Endothelial cell of umbilical vein (primary cell): Measurements from ENCODE around the gene TRMT44. TPM values are rescaled to one million over a fixed set of nuclear protein-coding genes. Genes with fewer than 3 reads are reported as not detected.

Experiments
- BruUV-seq: library from RNA; stranded (reverse); fragments of 400-500 nt; replicated peaks from 2 replicates; lab custom pipeline; 2021; lab: Mats Ljungman, UMichigan
- CTCF ChIA-PET: fragments of 300-600, 350-600 bp; sonication (Branson Sonifier 250); formaldehyde crosslinking; loops from one replicate; lab custom pipeline; 2021; ENCODE audit warnings: antibody characterized with exemption, inconsistent platforms; lab: Charles Lee
- POLR2A ChIA-PET: fragments of 300-600, 350-600 bp; sonication (Branson Sonifier 250); formaldehyde crosslinking; loops from one replicate; lab custom pipeline; 2021; ENCODE audit warnings: antibody characterized with exemption, inconsistent platforms; lab: Charles Lee
- DNase-seq: peaks from one replicate; pipeline ENCODE4 v3.0.0-alpha.2; 2011; ENCODE audit warnings: low read depth, low spot score
- FAIRE-seq: peaks from 2 replicates; lab custom pipeline; 2011; peaks lifted over from hg19 to GRCh38; lab: Jason Lieb, UNC
- H2AFZ ChIP-seq: 2 replicates; pipeline ENCODE4 v1.6.0; 2012; ENCODE audit warnings: low read depth, low read length, control low read depth, inconsistent platforms
- H3K27ac ChIP-seq: 2 replicates; pipeline ENCODE4 v1.5.1; 2011; ENCODE audit warnings: low read depth, mild to moderate bottlenecking, control low read depth, low read length, moderate library complexity; ENCODE audit not compliant: insufficient read depth
- H3K27me3 ChIP-seq, 2 experiments: 2 replicates each; pipeline versions ENCODE4 v1.6.0 to v1.6.1; 2011; ENCODE audit warnings: low read length in 2 of 2, mixed read lengths in 1 of 2; ENCODE audit not compliant: control insufficient read depth in 2 of 2, insufficient read depth in 2 of 2
- H3K36me3 ChIP-seq, 2 experiments: 2 replicates in 1 of 2; 3 replicates in 1 of 2; pipeline ENCODE4 v1.5.1; 2011; ENCODE audit warnings: low read length in 2 of 2, mild to moderate bottlenecking in 1 of 2, moderate library complexity in 1 of 2; ENCODE audit not compliant: control insufficient read depth in 2 of 2, insufficient read depth in 2 of 2; ENCODE audit errors: extremely low read depth in 1 of 2
- H3K4me1 ChIP-seq: 3 replicates; pipeline ENCODE4 v1.5.1; 2011; ENCODE audit warnings: mild to moderate bottlenecking, low read length; ENCODE audit not compliant: control insufficient read depth, insufficient read depth; ENCODE audit errors: extremely low read depth
- H3K4me2 ChIP-seq: 2 replicates; pipeline ENCODE4 v1.6.1; 2011; ENCODE audit warnings: low read length, control low read depth, mixed read lengths; ENCODE audit not compliant: insufficient read depth
- H3K4me3 ChIP-seq, 3 experiments: fragments of 200-600 bp in 1 of 3; sonication (generic), shearing (Covaris generic) in 1 of 3; replicated peaks in 1 of 3; 2 replicates each; pipeline ENCODE4 v1.5.1; 2011 to 2016; ENCODE audit warnings: control low read depth in 3 of 3, low read length in 3 of 3, mild to moderate bottlenecking in 2 of 3, inconsistent platforms in 1 of 3, low read depth in 1 of 3, moderate library complexity in 1 of 3; ENCODE audit not compliant: insufficient read depth in 1 of 3
- H3K79me2 ChIP-seq: 2 replicates; pipeline ENCODE4 v1.6.0; 2012; ENCODE audit warnings: low read length, inconsistent platforms; ENCODE audit not compliant: control insufficient read depth, insufficient read depth
- H3K9ac ChIP-seq: replicated peaks from 2 replicates; pipeline ENCODE3; 2011; ENCODE audit warnings: low read length, control low read depth; ENCODE audit not compliant: insufficient read depth; ENCODE audit errors: extremely low read depth
- H3K9me1 ChIP-seq: replicated peaks from 3 replicates; pipeline ENCODE4 v1.6.0; 2011; ENCODE audit warnings: mild to moderate bottlenecking, low read length; ENCODE audit not compliant: control insufficient read depth, insufficient read depth; ENCODE audit errors: extremely low read depth
- H3K9me3 ChIP-seq: replicated peaks from 2 replicates; pipeline ENCODE4 v1.5.1; 2012; ENCODE audit warnings: low read length, inconsistent platforms; ENCODE audit not compliant: control insufficient read depth, insufficient read depth
- H4K20me1 ChIP-seq: replicated peaks from 2 replicates; pipeline ENCODE3; 2011; ENCODE audit warnings: mild to moderate bottlenecking, low read length; ENCODE audit not compliant: control insufficient read depth, insufficient read depth; ENCODE audit errors: extremely low read depth
- EZH2 ChIP-seq: IDR thresholded peaks from 2 replicates; pipeline ENCODE4 v1.6.1; 2012; ENCODE audit warnings: borderline replicate concordance, low read depth, mild to moderate bottlenecking, moderate library complexity, low read length, inconsistent platforms; ENCODE audit not compliant: severe bottlenecking
- FOS ChIP-seq: IDR thresholded peaks from 2 replicates; pipeline ENCODE4 v1.6.1; 2011; ENCODE audit warnings: mild to moderate bottlenecking, low read length, moderate library complexity, borderline replicate concordance; ENCODE audit not compliant: insufficient read depth
- GATA2 ChIP-seq: IDR thresholded peaks from 2 replicates; pipeline ENCODE4 v1.7.0; 2011; ENCODE audit warnings: low read depth, mild to moderate bottlenecking, moderate library complexity, mixed read lengths, low read length; ENCODE audit not compliant: insufficient read length, insufficient read depth
- JUN ChIP-seq: IDR thresholded peaks from 2 replicates; pipeline ENCODE4 v1.6.1; 2011; ENCODE audit warnings: borderline replicate concordance, low read depth; ENCODE audit not compliant: insufficient read length, insufficient read depth
- MYC ChIP-seq: IDR thresholded peaks from one replicate; pipeline ENCODE4 v1.6.1; 2011; ENCODE audit warnings: mild to moderate bottlenecking, low read depth, low read length
- POLR2A ChIP-seq: IDR thresholded peaks from 2 replicates; pipeline ENCODE4 v1.6.1; 2012; ENCODE audit warnings: low read depth, mild to moderate bottlenecking, control low read depth, low read length
- POLR2AphosphoS5 ChIP-seq: IDR thresholded peaks from 2 replicates; pipeline ENCODE4 v1.6.1; 2012; ENCODE audit warnings: low read depth, mild to moderate bottlenecking, control low read depth, low read length, moderate library complexity; ENCODE audit not compliant: insufficient read depth
- dilution Hi-C: fragments of 300-500 bp; cut with MboI; formaldehyde crosslinking; loops from one replicate; pipeline ENCODE4 v1.15.0; 2019; ENCODE audit warnings: low sequenced_read_pairs; ENCODE audit not compliant: extremely low pct_ligation_motif_present
- intact Hi-C: fragments of 100-400 bp; cut with micrococcal nuclease; formaldehyde crosslinking; loops from one replicate; pipeline ENCODE4 v1.10.0; 2022
- polyA plus RNA-seq, 4 experiments: library from polyadenylated mRNA; depleted of rRNA in 3 of 4; stranded (reverse) in 3 of 4; unstranded in 1 of 4; fragments of >200 nt; gene quantifications; 2 replicates each; pipeline versions ENCODE4 v1.2.1 to v1.2.3, GENCODE V29; 2011 to 2012; ENCODE audit warnings: missing spikeins in 1 of 4
- total RNA-seq: library from RNA; stranded (reverse); gene quantifications from 2 replicates; pipeline ENCODE4 v1.2.3, GENCODE V29; 2021
- TF ChIP-seq, protein P1 (sequence below), 2 donors: IDR thresholded peaks; 1 replicate in 1 of 2; 2 replicates in 1 of 2; pipeline ENCODE4 v1.5.1; 2011; ENCODE audit warnings: low read length in 2 of 2, mild to moderate bottlenecking in 2 of 2, moderate library complexity in 2 of 2, control low read depth in 1 of 2, inconsistent platforms in 1 of 2, low read depth in 1 of 2; ENCODE audit not compliant: insufficient read depth in 1 of 2; ENCODE audit errors: extremely low read depth in 1 of 2
- TF ChIP-seq, protein P2 (sequence below): IDR thresholded peaks from 2 replicates; pipeline ENCODE4 v1.6.1; 2011; ENCODE audit not compliant: insufficient read depth, insufficient read length

TRMT44 gene
- total and polyA plus RNA-seq, 2 donors (not counting 3 experiments of a cell fraction or from before 2014, with no cell fraction given) = 10.4 to 17.3 TPM

DNA sequence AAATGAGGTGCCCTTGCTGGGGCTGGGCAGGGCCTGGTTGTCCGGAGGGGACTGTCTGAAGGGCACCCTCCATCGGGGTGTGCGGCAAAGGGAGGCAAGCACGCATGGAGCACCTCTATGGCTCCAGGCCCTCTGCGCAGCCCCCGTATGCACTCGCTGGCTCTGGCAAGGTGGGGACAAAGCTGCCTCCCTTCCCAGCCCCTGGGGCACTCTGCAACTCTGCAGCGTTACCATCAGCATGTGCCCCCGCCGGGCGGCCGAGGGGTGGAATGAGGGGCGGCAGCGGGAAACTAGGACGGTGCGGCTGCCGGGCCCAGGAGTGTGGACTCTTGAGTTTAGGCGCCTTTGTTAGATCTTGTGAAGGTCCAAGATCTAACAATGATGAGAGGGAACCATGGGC lies 26.4 kb downstream of the TRMT44 start:
- H3K9ac ChIP-seq = no peak overlapping the region
- H3K9me1 ChIP-seq = no peaks in the 10 kb centered on the region
- FAIRE-seq (no peak), DNase-seq (no peak)
- H2AFZ ChIP-seq = no peak overlapping the region
- H3K4me1 ChIP-seq = no peaks in the 10 kb centered on the region
- dilution Hi-C loops = no loop called here
- intact Hi-C loops = no loop called here
- no peak overlapping the region for H3K27ac ChIP-seq
- H3K4me2 ChIP-seq = no peak overlapping the region
- TF ChIP-seq, protein P1, sequence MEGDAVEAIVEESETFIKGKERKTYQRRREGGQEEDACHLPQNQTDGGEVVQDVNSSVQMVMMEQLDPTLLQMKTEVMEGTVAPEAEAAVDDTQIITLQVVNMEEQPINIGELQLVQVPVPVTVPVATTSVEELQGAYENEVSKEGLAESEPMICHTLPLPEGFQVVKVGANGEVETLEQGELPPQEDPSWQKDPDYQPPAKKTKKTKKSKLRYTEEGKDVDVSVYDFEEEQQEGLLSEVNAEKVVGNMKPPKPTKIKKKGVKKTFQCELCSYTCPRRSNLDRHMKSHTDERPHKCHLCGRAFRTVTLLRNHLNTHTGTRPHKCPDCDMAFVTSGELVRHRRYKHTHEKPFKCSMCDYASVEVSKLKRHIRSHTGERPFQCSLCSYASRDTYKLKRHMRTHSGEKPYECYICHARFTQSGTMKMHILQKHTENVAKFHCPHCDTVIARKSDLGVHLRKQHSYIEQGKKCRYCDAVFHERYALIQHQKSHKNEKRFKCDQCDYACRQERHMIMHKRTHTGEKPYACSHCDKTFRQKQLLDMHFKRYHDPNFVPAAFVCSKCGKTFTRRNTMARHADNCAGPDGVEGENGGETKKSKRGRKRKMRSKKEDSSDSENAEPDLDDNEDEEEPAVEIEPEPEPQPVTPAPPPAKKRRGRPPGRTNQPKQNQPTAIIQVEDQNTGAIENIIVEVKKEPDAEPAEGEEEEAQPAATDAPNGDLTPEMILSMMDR (IDR thresholded peaks at IDR 0.05; ENCODE audit: extremely low read depth in 1 of 2, insufficient read depth in 1 of 2, low read depth in 1 of 2, low read length in 2 of 2) = no peak
- TF ChIP-seq POLR2A (no peak), FOS (no peak), JUN (no peak), EZH2 (no peak), MYC (no peak), POLR2AphosphoS5 (no peak), GATA2 (no peak)
- TF ChIP-seq, protein P2, sequence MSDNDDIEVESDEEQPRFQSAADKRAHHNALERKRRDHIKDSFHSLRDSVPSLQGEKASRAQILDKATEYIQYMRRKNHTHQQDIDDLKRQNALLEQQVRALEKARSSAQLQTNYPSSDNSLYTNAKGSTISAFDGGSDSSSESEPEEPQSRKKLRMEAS = no peak
- ChIA-PET POLR2A (no interaction called here), CTCF (interaction anchor here (2.9 kb wide), 1 partner anchor 81 kb away, joined by 28 read pairs; no protein-coding TSS in a partner anchor)
- H3K27me3 ChIP-seq = no peaks in the 10 kb centered on the region
- BruUV-seq = no TSS peak
- peaks cover 6 to 24% of the 10 kb centered on the region in 2 experiments for H3K36me3 ChIP-seq
- H4K20me1 ChIP-seq = no peaks in the 10 kb centered on the region
- H3K79me2 ChIP-seq = no peaks in the 10 kb centered on the region
- H3K4me3 ChIP-seq = no peak overlapping the region
- no peaks in the 10 kb centered on the region for H3K9me3 ChIP-seq
